Activated CD8-positive, alpha-beta memory T cell treated with anti-CD3 and anti-CD28 coated beads, Interleukin-2, amount 50 U/mL, for 24 hours (primary cell): ENCODE results near the gene KLHL21.
A peak's percentile ranks its signal among the peaks of the same experiment; 100 is the strongest.

Source experiments
- DNase-seq: peaks from one replicate; pipeline ENCODE4 v3.0.0-alpha.2; 2020; ENCODE audit errors: extremely low read depth

KLHL21 gene

DNA sequence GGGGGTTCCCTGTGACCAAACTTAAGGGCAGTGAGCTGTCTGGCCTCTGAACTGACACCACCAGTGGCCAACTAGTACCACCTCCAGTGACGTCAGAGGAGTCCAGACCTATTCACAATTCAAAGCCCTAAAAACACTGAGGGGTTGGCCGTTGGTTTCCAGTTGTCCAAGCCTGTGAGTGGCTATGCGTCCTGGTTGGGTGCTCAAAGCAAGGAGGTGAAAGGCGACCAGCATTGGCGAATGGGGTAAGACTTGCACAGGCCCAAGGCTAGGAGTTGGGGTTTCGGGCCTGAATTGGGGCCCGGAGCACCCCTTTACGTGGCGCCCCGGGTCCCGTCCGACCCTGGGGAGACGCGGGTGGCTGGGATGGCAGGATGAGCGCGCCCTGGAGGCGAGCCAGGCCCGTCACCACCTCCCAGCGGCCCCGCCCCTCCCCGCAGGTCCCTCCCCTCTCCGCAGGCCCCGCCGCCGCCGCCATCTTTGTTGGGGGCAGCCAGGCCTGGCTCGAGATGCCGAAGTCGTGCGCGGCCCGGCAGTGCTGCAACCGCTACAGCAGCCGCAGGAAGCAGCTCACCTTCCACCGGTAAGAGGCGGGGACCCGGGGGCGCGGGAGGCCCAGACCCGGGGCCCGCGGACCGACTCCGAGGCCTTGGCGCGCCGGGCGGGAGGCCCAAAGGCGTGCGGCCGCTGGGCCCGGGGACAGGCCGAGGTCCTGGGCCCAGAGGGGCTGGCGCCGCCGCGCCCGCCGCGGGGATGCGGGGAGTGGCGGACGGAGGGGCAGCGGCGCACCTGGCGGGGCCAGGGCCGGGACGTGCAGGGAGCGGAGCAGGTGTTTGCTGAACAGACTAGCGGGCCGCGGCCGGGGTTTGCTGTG lies 22.3 kb upstream of the KLHL21 start, which contains the start of gene THAP3:
THAP3 (plus strand) TSS at position 159 of the 874 bp plus-strand sequence; CDS start at position 510, 351 bp downstream.
- DNase-seq, result peak; percentile 54

DNA sequence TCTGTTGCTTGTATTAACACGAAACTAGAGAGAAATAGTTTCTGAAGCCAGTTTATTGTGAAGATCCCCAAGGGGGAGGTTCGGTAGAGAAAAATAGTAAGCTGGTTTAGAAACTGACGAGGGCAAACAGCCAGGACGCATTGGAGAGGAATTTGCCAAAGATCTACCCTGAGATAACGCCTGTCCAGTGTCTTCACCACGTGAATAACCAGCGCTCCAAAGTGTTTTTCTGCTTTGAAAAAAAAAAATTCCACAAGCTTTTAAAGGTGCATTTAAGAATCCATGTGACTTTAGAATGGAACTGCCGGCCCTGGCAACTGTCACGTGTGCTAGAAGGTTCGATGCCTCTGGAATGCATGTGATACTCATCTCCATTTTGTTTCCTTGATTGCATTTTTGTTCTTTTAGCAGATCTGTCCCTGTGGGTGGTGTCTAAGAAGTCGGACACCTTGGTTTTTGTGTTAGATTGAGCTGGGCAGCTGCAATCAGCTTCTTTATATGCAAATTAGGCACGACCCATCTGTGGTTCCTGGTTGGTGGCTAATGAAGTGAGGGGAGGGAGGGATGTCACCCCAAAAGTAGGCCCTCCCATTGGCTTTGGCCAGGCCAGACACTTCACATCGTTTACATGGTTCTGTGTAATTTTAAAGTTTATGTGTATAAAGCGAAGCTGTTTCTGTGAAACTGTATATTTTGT lies 20.7 kb upstream of the KLHL21 start:
- DNase-seq, result no peak

DNA sequence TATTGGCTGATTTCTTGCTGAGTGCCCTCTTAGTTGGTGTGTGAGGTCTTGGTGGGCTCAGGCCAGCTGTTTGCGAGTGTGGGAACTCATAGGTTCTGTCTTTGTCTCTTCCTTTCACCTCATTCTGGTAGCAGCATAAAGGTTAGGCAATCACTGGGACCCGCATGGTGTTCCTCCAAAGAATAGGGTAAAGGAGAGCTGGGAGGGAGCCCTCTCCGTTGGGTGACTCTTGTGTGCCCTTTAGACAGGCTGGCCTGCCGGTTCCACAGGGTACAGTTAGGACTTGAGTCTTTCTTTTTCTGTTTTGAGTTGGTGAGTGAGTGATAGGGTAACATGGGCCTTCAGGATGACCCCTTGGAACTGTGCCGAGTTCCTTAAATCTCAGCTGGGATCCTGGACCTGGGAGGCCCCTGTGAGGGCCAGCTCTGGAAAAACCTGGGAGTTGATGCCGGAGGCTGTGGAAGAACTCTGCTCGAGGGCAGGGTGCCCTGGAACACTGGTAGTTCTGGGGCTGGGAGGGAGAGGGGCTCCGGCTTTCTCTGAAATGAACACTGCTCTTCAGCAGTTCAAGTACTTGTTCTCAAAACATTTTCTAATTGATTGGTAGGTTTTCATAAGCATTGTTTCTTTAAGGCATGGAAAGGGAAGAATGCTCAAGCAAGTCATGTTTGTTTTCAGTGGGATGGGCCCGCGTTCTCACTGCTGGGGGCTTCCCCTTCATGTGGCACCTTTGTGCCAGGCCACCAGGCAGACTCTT lies 19.9 kb upstream of the KLHL21 start:
- DNase-seq, result no peak

DNA sequence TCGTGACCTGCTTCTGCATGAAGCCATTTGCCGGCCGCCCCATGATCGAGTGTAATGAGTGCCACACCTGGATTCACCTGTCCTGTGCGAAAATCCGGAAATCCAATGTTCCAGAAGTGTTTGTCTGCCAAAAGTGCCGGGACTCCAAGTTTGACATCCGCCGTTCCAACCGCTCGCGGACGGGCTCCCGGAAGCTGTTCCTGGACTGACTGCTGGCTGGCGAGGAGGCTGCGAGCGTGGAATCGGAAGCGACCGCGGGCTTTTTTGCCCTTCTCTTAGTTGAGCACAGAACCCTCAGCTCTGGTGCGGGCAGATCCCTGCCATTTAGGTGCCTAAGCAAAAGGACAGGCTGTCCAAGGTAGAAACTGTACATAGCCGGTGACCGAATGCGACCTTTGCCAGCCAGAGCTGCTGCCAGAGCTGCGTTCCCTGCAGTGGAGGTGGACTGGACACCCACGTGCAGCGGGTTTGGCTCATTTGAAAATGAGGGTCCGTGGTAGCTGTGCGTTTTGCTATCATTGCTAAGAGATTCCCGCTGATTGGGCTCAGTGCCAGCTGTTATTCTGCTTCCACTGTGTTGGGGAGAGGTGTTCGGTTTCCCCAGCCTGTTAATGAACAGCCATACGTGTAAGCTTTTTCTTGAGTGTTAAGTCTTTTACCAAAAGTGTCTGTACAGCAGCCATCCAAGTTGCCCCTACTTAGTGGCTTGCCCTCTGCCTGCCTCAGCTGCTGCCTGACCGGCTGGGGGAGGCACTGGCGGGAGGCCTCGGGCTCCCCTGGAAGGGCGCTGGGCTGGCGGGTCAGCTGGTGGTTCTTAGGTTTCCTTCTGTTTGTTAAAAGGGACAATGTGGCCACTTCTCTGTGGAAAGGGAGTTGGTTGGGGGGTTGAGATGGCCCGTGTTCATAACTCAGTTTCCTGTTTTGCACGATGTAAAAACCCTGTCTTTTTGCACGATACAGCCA lies 19.0 kb upstream of the KLHL21 start:
- no peak for DNase-seq

DNA sequence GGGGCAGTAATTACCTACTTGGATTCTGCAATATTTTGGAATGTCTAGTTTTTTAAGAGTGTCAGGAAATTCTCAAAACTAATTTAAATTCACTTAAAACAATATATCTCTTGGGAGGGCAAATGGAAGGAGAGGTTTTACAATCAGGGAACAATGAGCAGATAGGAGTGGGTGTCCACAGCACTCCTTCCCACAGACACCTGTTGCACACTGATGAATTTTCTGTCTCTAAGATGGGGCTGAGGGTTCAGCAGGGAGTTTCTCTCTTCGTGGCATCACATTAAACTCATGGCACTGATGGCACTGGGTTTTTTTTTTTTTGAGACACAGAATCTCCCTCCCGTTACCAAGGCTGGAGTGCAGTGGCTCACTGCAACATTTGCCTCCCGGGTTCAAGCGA lies 16.4 kb upstream of the KLHL21 start:
- no peak for DNase-seq

DNA sequence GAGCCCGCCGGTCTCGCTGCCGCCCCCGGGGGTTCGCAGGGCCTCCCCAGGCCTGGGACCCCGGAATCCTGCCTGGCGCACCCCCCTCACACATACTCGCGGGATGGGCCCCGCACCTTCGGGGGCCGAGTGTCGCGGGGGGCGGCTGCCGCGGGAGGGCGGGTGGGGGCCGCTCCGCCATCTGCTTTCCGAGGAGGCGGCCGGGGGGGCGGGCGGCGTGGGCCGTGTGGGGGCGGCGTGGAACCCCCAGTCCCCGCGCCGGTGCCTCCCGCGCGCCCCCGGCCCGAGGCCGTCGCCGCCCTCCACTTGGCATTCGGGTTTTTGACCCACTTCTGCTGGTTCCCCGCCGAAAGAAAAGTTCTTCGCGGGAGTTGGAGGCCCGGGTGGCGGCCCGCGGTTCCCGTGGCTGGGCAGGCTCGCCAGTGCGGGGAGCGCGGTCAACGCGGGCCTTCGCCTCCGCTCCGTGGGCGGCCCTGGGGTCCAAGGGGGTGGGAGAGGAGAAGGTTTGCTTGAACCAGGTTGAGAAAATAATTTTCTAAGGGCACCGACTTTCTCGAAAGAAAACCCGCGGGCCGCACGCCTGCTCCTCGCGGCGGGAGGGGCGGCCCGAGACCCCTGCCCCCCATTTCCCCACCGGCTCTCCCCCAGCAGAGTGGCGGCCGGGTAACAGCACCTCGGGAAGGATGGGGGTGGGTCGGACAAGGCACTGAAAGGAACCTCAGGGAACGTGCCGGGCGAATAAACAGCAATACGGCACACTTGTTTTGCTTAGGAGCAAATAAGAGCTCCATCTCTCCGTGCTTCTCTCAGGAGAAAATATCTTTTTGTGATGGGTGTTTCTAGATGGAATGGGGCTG lies 12.5 kb upstream of the KLHL21 start:
- no peak for DNase-seq

DNA sequence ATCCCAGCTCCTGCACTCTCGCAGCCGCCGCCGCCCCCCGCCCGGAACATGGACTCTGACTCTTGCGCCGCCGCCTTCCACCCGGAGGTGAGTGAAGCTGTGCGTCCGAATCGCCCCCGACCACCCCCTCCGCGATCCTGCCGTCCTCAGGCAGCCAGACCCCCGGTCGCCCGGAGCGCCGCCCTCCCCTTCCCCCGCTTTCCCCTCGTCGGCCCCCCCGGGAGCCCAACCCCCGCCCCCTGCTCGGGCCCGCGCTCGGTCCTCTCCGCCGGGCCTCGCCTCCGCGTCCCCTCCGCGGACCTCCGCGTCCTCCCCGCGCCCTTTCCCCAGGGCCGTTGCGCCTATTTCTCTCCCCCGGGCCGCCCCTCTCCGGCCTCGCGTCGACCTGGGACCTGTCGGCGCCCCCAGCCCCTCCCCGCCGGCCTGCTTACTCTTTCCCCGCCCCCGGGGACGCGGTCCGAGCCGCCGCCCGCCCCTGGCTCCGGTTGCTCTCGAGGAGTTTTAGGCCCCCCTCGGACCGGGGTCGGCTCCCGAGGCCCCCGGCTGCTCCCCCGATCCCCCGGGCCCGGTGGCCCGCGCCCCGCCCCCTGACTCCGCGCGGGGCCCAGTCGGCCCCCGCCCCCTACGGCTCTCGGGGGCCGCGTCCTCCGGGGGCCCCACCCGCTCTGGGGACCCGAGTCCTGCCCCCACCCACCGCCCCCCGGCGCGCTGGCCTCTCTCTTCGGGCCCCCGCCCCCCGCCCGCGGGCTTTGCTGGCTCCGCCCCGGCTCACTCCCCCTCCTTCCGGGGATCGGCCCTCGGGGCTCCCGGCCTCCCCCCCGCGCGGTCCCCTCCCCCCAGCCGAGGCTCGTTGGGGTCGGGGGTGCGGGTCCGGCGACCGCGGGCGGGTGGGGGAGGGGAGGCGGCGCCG lies 11.6 kb upstream of the KLHL21 start:
- DNase-seq, result no peak

DNA sequence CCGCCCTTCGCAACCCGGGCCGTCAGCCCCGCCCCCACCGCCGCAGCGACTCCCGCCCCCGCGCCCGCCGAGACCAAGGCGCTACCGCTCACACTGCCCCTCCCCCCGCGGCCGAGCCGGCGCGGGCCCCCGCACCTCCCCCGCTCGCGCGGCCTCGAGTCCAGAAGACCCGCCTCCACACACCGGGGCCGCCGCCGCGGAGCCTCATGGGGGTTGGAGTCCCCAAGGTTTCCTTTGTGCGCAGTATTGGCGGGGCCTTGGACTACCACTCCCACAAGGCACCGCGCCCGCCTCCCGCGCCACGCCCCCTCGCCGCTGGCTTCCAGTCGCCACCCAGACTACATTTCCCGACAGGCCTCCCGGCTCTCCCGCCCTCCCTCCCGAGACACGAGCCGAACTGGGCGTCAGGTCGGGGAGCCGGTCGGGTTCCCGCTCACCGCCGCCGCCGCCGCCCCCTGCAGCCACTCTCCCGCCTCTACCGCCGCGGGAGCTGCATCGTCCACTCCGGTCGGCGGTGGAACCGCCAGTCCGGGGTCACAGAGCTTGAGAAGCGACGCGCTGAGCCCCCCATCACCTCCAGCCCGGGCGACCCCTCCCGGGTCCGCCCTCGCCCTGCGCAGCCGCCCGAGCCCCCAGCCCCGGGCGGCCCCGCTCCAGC lies 10.8 kb upstream of the KLHL21 start, which contains the start of gene PHF13:
PHF13 (plus strand) TSS at position 371 of the 658 bp plus-strand sequence. CDS start 336 bp downstream, outside the sequence.
- DNase-seq, result peak; percentile 98

DNA sequence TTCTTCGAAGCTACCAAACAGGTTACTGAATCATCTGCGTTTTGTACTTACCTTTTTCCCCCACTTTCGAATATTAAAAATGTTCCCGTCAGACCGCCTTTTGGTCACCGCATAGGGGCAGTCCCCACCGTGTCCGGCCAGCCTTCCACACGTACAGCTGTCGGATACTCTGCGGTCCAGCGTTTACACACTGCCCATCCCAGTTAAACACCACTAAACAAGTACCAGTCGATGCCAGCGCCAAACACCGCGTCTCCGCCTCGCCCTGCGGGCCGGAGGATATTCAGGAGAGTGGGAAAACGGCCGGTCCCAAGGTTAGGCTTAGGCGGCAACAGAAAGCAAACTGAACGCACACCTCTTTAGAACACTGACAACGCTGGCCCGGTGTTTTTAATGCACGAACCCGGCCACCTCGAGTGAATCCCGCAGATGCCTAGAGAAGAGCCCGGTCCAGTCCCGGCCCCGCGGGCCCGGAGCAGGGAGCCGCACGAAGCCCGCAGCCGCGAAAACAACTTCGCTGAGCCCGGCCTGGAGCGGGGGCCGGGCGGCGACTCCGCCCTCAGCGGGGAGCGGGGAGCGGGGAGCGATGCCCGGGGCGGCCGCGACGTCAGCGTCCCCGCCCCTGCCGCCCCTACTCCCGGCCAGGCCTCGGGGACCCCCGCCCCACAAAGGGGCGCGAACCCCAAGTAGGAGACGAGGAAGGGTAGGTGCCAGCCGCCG lies 10.1 kb upstream of the KLHL21 start:
- DNase-seq, result no peak

DNA sequence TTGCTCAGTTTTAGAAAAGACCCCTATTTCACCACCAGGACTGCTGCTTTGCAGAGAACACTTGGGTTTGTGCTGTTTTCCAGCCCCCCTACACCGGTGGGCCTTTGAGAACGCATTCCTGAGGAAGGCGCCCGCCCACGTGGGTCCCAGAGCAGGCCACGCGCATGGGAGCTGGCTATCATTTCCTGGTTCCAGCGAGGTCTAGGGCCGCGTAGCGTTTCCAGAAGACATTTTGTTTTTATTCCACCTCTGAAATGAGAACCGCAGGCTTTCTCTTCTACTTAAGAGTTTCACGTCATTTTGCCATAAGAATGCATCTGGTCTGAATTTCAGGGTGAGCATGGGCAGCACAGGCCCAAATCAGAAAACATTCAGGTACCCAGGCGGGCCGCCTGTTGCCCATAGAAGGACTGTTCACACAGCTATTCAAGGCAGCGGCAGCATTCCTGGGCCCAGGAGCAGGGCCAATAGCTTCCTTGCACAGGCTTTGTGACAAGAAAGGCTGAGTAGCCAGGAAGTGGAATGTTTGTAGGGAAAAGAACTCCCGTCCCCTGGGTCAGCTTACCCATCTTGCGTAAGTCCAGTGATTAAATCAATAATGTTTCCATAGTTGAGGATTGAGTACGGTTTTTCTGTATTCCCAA lies 1.4 kb upstream of the KLHL21 start:
- DNase-seq, result no peak

DNA sequence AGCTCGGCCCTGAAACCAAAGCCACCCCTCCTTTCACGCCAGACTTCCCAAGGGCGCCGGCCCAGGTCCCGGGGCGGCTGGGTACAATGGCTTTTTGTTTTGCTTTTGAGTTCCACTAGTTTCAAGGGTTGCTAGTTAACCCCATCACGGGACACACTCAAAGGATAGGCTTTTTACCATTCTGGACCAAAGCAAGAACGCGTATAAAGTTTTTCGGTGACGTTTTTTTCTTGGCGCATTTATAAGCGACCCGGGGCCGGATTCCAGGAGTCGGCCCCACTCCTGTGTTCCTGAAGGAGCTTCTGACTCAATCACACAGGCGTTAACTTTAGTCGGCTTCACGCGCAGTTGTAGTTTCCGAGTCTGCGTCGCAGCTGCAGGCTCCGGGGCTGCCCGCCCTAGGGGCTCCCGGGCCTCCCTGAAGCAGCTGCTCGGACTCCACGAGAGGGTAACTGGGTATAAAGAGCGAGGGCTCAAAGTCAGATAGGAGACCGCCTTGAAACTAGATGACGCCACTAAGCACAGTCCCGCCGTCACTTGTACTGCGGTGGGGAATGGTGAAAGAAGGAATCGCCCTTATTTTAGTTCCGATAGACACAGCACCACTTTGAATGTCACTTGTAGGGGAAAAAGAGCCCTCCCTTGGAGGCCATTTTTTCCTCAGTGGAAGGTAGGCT lies 707 bp upstream of the KLHL21 start:
- peak; percentile 20 for DNase-seq

DNA sequence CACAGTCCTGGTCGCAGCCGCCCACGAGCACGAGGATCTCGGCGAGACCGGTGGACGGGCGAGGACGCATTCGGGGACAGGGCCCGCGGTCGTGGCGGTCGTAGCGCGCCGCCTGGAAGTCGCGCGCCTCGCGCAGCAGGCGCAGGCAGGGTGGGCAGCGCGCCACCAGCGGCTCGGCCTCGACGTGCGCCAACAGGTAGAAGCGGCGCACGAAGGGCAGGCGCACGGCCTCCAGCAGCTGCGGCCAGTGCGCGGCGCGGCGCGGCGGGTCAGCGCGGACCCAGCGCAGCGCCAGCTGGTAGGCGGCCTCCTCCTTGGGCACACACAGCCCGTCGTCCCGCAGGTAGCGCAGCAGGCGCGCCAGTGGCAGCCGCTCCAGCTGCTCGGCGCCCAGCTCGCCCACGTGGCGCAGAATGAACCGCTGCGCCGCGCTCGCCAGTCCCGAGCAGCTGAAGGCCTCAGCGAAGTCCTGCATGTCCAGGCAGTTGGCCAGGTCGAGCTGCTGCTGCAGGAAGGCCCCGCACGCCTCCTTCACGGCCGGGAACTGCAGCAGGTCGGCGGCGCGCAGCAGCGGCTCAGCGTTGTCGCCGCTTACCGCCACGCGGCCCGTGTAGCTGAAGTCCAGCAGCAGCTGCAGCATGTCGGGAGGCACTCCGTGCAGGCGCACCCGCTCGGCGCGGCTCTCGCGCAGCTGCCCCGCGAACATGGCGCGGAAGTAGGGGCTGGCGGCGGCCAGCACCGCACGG lies 573 bp downstream of the KLHL21 start:
- DNase-seq, result no peak

DNA sequence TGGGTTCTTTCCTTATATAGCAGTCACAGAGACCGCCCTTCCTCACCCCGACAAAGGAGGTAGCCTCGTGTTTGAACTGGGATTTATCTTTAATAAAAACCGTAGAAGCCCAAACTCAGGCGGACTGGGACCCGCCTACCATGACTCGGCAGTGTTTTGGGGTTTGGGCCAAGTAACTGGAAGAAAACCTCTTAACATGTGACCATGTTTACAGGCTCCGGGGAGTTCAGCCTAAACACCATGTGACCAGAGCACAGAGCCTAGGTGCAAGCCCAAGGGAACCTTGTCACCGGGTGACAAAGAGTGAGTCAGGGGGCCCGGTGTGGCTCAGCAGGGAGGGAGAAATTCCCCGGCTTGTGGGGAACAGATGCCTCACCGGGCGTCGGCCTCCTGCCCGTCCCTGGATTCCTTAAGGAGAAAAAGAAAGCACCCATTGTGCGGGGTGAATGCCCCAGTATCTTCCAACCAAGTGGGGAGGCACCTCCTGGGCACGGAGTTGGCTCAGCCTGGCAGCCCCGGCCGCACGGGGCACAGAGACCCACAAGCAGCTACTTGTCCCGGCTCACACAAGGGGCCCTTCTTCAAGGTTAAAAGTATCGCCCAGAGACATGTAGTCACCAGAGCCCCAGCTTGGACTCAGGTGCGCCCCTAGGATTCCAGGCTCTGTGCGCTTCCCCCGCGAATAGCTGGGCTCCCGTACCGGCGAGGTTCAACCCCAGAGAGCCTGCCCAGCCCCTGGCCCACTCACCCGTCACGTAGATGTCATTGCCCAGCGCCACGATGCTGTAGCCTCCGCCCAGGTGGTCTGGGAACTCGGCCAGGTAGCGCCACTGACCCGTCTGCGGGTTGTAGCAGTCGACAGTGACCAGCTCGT lies 1.4 kb downstream of the KLHL21 start:
- DNase-seq, result peak; percentile 67

DNA sequence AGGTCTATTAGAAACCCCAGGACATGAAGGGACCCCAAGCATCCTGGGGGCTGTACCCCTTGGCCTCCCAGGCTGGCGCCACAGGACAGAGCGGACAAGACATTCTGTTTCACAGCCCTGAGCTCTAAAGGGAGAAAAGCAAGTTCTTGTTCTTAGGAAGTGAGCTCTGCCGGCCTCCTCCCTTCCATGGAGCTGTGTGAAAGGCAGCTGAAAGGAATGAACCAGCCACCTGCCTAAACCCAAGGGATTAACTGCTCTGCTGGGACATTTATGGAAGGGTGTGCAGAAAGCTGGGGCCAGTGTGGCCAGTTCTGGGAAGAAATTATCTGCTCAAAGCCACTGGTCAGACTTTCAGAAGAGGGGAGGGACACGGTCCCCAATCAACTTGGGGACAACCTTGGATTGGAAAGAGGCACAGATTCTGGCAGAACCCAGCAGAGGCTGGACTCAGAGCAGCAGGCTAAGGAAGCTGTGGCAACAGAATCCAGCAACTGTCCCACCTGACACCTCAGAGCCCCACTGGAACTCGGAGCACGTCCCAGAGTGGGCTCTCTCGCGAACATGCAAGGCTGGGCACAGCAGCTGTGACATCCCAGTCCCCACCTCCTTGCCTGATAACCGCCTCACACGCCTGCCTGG lies 2.1 kb downstream of the KLHL21 start:
- DNase-seq, result no peak
